Adrenal gland (tissue), 12 donors: Measurements from ENCODE around the gene IGFN1. TPM values are rescaled to one million over a fixed set of nuclear protein-coding genes. Genes with fewer than 3 reads are reported as not detected.
"Not testable (repeated sequence)": the region's sequence is repeated elsewhere in the genome, so short reads cannot be mapped to it uniquely, and the experiment has no call there.

ENCODE experiments used
- DNase-seq, 7 donors: peaks; one replicate each; pipeline ENCODE4 v3.0.0-alpha.2; 2019 to 2020
- H3K27ac ChIP-seq, 5 donors: fragments of 200-600 bp; sonication (generic) in 4 of 5; 1 replicate in 3 of 5; 2 replicates in 2 of 5; pipeline versions ENCODE4 v1.5.1 to v1.8.0; 2016 to 2020; ENCODE audit warnings: mild to moderate bottlenecking in 1 of 5
- H3K27me3 ChIP-seq: fragments of 200-600 bp; 2 replicates; pipeline ENCODE4 v1.8.0; 2021
- H3K36me3 ChIP-seq, 2 donors: fragments of 200-600 bp; replicated peaks in 1 of 2; 1 replicate in 1 of 2; 2 replicates in 1 of 2; pipeline versions ENCODE4 v1.5.1 to v1.8.0; 2018 to 2022
- H3K4me1 ChIP-seq, 2 donors: fragments of 200-600 bp; replicated peaks in 1 of 2; 1 replicate in 1 of 2; 2 replicates in 1 of 2; pipeline versions ENCODE4 v1.5.1 to v1.8.0; 2018 to 2021
- H3K4me3 ChIP-seq, 4 donors: fragments of 200-600 bp; sonication (generic) in 3 of 4; one replicate each; pipeline ENCODE4 v1.5.1; 2016 to 2018
- H3K9me3 ChIP-seq, 3 donors: fragments of 200-600 bp; sonication (generic) in 1 of 3; replicated peaks in 1 of 3; 1 replicate in 2 of 3; 2 replicates in 1 of 3; pipeline versions ENCODE4 v1.5.1 to v1.8.0; 2016 to 2021
- CTCF ChIP-seq, 6 experiments: fragments of 450-650 bp in 4 of 6; fragments of 200-600 bp in 2 of 6; sonication (generic) in 1 of 6; IDR thresholded peaks; 1 replicate in 5 of 6; 2 replicates in 1 of 6; pipeline versions ENCODE4 v1.5.1 to v1.8.0; 2016 to 2021; ENCODE audit warnings: antibody characterized with exemption in 6 of 6, mild to moderate bottlenecking in 2 of 6, moderate library complexity in 1 of 6
- POLR2A ChIP-seq, 2 donors: fragments of 450-650 bp; IDR thresholded peaks; one replicate each; pipeline ENCODE4 v1.6.1; 2017; ENCODE audit warnings: antibody characterized with exemption in 2 of 2, mild to moderate bottlenecking in 2 of 2, moderate library complexity in 1 of 2
- WGBS, 4 donors: extraction: QIAGEN DNeasy Blood & Tissue Kit in 2 of 4; methylation state at CpG; one replicate each; pipeline versions ENCODE4 v1.1.5 to v1.1.7; 2013 to 2017; 5-methylcytosine and 5-hydroxymethylcytosine counted together
- intact Hi-C, 2 donors: fragments of 100-400 bp; cut with DNase I; formaldehyde crosslinking; loops; one replicate each; pipeline versions ENCODE4 v1.14.1 to v1.15.0; 2022 to 2023
- polyA plus RNA-seq, 3 donors: library from polyadenylated mRNA; stranded (reverse); fragments of 200-250 nt in 2 of 3; fragments of 350-450 nt in 1 of 3; fragmentation: Illumina TruSeq in 1 of 3; extraction: RNeasy Lipid Tissue Mini Kit (QIAGEN cat#74804) in 1 of 3; gene quantifications; one replicate each; pipeline ENCODE4 v1.2.3, GENCODE V29; 2013 to 2014
- total RNA-seq, 9 donors: library from RNA; depleted of rRNA in 4 of 9; stranded (reverse); fragments of >200 nt in 4 of 9; fragments of 120-200 nt in 1 of 9; fragmentation: NEBNext Ultra II Directional in 1 of 9; extraction: Animal tissue kit (Norgen Biotek cat#: 25700) in 1 of 9; gene quantifications; one replicate each; pipeline versions ENCODE4 v1.1.0 to v1.2.4, GENCODE V29; 2013 to 2023
- donor health status: healthy with polysubstance abuse.
- donor health status: Bipolar disorder and iron deficiency.
- donor health status: DM: yes; HTN: yes; CAD: no.
- donor health status: DM: no; HTN: no; CAD: no.
- donor health status: DM: no; HTN: no; CAD: no.
- donor health status: DM: yes; HTN: yes; CAD: no.

Gene IGFN1
- total and polyA plus RNA-seq, 12 donors: 0.09 to 3.0 (median 0.28) TPM; not detected in 3

GRCh38 chr1:201255479-201256362 is 65.1 kb downstream of the IGFN1 start:
- no peak overlapping the region for H3K4me3 ChIP-seq
- no peaks in the 10 kb centered on the region for H3K36me3 ChIP-seq
- no peaks in the 10 kb centered on the region for H3K4me1 ChIP-seq
- intact Hi-C loops: loop anchor here (2.0 to 5.0 kb wide), 2 partner anchors 102 to 105 kb away; no protein-coding TSS in a partner anchor
- TF ChIP-seq POLR2A (IDR thresholded peaks at IDR 0.05) (no peak), CTCF (IDR thresholded peaks at IDR 0.05) (no peak)
- H3K27me3 ChIP-seq: peaks cover 12% of the 10 kb centered on the region
- no peak for DNase-seq
- 69 to 82% (median 74%) methylated on average over 10 to 17 of the region's 17 CpGs for WGBS, 4 donors
- no peak overlapping the region for H3K27ac ChIP-seq
- H3K9me3 ChIP-seq: no peaks in the 10 kb centered on the region

DNA sequence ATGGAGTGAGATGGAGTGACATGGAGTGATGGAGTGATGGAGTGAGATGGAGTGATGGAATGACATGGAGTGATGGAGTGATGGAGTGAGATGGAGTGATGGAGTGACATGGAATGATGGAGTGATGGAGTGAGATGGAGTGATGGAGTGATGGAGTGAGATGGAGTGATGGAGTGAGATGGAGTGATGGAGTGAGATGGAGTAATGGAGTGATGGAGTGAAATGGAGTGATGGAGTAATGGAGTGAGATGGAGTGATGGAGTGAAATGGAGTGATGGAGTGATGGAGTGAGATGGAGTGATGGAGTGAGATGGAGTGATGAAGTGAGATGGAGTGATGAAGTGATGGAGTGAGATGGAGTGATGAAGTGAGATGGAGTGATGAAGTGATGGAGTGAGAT is 67.5 kb downstream of the IGFN1 start:
- DNase-seq: not testable (repeated sequence)

DNA sequence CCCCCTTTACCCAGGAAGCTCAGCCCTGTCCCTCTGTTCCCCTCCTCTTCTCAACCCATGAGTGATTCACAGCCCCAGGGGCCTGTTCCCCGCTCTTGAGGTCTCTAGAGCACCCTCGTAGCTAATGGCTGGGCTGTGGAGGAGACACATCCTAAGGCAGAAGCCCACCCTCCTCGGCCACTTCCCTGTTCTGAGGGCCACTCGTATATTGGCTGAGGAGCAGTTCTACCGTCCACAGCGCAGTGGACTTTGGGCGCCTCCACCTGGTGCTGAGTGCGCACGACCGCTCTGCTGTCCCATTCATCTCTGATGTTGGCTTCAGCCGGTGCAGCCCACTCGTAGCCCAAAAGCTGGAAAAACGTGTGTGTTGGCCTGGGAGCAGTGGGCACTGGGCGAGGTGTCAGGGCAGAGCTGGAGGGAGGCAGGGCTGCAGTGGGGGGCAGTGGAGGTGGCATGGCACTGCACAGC is 68.2 kb downstream of the IGFN1 start:
- no peak overlapping the region for H3K4me3 ChIP-seq
- WGBS, 4 donors: 78 to 86% (median 83%) methylated on average over 14 of the region's 14 CpGs
- intact Hi-C loops: loop anchor here in 1 of 2 donors (5.0 kb wide), 1 partner anchor 99 kb away; no protein-coding TSS in a partner anchor
- TF ChIP-seq CTCF (IDR thresholded peaks at IDR 0.05): no peak
- peak in 1 of 7 donors; percentile 28 for DNase-seq
- no peaks in the 10 kb centered on the region for H3K4me1 ChIP-seq
- peaks cover 12% of the 10 kb centered on the region for H3K27me3 ChIP-seq
- H3K36me3 ChIP-seq: no peaks in the 10 kb centered on the region
- no peaks in the 10 kb centered on the region for H3K9me3 ChIP-seq
- H3K27ac ChIP-seq: no peak overlapping the region

More for the DNA sequence above, 67.5 kb downstream of the IGFN1 start:
- not testable (repeated sequence) for H3K4me1 ChIP-seq, H3K9me3 ChIP-seq, H3K36me3 ChIP-seq, H3K27ac ChIP-seq, H3K4me3 ChIP-seq
- intact Hi-C loops: loop anchor here in 1 of 2 donors (5.0 kb wide), 1 partner anchor 99 kb away; no protein-coding TSS in a partner anchor
- peaks cover 12% of the 10 kb centered on the region for H3K27me3 ChIP-seq

DNA sequence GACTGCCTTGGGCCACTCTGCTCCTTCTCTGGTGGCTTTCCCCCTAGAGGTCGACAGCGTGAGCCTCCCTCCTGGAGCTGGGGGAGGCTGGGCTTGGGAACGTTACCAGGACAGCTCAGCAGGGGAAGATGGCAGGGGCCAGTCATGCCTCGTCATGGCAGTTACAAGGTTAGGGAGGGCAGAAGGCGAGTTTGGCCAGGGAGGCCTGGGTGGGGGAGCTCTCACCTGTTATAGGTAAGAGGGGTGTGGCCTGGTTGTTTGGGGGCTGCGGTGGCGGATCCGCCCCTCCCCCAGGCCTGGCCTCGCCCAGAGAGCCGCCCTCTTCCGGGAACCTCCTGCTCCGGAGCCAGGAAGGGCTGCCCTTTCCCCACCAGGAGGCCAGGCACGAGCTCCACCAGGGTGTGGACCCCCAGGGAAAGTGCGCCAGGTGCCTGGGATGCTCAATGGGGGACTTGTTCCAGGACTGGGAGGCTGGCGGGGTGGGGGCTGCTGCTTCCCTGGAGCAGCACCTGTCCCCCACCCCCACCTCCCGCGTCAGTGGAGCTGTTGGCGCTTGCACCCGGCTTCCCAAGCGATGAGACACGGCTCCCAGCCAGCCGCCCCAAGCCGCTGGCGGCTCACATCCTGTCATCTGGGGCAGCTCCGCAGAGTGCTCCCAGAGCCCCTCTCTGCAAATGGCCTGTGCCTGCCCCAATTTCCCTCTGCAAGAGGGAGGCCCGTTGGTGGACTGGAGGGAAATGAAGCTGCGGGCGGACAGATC is 69.0 kb downstream of the IGFN1 start:
- H3K9me3 ChIP-seq: no peaks in the 10 kb centered on the region
- peaks cover 15% of the 10 kb centered on the region for H3K27me3 ChIP-seq
- H3K4me1 ChIP-seq: no peaks in the 10 kb centered on the region
- 8 to 14% (median 10%) methylated on average over 9 to 28 of the region's 28 CpGs for WGBS, 4 donors
- intact Hi-C loops: loop anchor here in 1 of 2 donors (5.0 kb wide), 1 partner anchor 98 kb away; no protein-coding TSS in a partner anchor
- no peaks in the 10 kb centered on the region for H3K36me3 ChIP-seq
- H3K4me3 ChIP-seq: no peak overlapping the region
- DNase-seq: peak in 1 of 7 donors; percentile 49
- H3K27ac ChIP-seq: no peak overlapping the region
- TF ChIP-seq CTCF (IDR thresholded peaks at IDR 0.05) (no peak), POLR2A (IDR thresholded peaks at IDR 0.05) (no peak)
